ENCODE data around the gene CES5A.
"Not testable (repeated sequence)": the region's sequence is repeated elsewhere in the genome, so short reads cannot be mapped to it uniquely, and the experiment has no call there.

- TF ChIP-seq CTCF (IDR thresholded peaks at IDR 0.05); EZH2 (IDR thresholded peaks at IDR 0.05; ENCODE audit: borderline replicate concordance, insufficient read depth, low read depth, low read length, poor library complexity, severe bottlenecking): not testable (repeated sequence)
Measured at GRCh38 chr16:55913121-55913520, 37.9 kb upstream of the CES5A start.

All from B cell (primary cell).